NCI-H2107 treated with DMSO at 0.1 percent for 48 hours (cell line): Measurements from ENCODE around the gene LAD1.
A peak's percentile ranks its signal among the peaks of the same experiment; 100 is the strongest.

Experiments
- DNase-seq: peaks from one replicate; lab custom pipeline; 2025; ENCODE audit not compliant: unreplicated experiment; lab: John Stamatoyannopoulos, UW

LAD1 gene, protein sequence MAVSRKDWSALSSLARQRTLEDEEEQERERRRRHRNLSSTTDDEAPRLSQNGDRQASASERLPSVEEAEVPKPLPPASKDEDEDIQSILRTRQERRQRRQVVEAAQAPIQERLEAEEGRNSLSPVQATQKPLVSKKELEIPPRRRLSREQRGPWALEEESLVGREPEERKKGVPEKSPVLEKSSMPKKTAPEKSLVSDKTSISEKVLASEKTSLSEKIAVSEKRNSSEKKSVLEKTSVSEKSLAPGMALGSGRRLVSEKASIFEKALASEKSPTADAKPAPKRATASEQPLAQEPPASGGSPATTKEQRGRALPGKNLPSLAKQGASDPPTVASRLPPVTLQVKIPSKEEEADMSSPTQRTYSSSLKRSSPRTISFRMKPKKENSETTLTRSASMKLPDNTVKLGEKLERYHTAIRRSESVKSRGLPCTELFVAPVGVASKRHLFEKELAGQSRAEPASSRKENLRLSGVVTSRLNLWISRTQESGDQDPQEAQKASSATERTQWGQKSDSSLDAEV

GRCh38 chr1:201399018-201399351, at the start of gene LAD1:
TSS of gene LAD1 (minus strand) at chr1:201399324. CDS start at chr1:201399306, 18 bp downstream.
- no peak for DNase-seq

- peak; percentile 48 for DNase-seq
These were observed 49.1 kb upstream of the LAD1 start for GRCh38 chr1:201447903-201448871.

- DNase-seq, result no peak
These were observed 46.2 kb upstream of the LAD1 start for GRCh38 chr1:201445310-201445709.

DNA sequence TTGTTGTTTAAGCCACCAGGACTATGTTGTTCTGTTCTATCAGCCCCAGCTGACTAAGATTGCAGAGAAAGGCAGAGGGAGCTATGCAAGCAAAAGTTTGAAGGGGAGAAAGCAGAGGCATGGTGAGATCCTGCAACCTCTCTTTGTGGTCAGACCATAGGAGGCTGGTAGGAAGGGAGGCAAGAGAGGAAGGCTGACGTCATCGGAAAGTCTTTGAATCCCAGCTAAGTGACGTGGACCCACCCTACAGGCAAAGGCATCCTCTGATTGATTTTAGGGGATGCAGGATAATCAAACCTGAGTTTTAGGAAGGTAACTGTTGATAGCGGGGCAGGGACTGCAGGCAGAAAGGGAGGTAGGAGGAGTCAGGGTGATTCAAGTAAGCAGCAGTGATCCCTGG, 45.7 kb upstream of the LAD1 start:
- DNase-seq, result no peak

DNA sequence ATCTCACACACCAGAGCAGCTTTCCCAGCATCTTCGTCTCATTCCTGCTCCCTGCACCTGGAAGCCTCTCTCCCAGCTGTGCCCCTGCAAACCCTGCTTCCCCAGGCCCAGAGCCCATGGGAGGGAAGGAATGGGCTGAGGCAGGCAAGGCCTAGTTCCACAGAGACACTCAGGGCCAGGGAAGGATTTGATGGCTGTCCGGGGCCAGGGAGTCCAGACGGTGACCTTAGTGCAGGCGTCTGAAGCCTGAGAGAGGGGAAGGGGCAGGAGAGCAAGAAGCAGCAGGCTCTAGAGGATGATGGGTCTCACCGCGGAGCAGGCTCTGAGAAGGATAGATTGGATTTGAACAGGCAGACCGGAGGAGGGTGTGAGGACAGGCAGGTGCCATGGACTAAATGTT, 44.6 kb upstream of the LAD1 start:
- DNase-seq, result no peak

GRCh38 chr1:201436969-201437368, 37.8 kb upstream of the LAD1 start:
- no peak for DNase-seq

GRCh38 chr1:201436393-201436792, 37.3 kb upstream of the LAD1 start:
- no peak for DNase-seq

DNA sequence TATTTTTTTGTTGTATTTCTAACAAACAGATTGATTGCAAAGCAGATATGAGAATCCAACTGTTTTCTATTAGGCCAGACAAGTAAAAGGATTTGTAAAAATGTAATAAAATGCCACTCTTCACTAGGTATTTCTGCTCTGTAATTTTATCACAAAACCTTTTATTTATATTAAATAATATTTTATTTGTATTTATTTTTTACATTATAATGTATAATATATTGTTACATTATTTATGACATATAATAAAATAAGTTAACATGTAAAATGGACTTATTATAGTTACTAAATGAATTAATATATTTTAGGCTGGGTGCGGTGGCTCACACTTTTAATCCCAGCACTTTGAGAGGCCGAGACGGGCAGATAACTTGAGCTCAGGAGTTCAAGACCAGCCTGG, 35.1 kb upstream of the LAD1 start:
- DNase-seq, result no peak

DNA sequence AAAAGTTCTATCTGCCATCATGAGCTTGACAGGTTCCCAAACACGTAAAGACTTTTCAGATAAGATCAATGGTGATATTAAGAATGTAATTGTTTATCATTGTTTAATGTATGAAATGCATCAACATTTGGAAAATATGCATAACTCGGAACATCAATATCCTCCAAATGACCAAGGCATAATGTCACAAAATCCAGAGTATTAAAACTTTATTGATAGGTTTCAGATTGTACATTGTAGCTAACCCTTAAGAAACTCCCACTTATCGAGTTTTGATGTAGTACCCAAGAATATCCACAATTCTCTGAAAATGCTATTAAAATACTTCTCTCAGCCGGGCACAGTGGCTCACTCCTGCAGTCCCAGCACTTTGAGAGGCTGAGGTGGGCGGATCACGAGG, 34.5 kb upstream of the LAD1 start:
- no peak for DNase-seq

DNA sequence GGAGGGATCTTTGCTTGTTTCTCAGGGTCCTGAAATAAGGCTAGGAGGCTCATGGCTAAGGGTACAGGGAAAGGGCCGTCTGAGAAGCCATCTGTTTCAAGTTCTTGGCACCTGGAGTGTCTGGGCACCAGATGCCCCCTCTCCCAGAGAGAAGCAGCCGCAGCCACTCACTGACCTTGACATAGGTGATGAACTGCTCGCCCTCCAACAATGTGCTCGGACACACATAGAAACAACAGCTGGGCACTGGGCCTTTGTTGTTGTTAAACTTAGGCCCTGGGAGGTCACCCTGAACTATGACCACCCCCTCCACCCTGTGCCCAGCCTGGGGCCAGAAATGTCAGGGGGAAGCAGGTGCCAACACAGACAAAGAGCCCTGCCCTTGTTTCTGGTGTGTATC, 31.7 kb upstream of the LAD1 start:
- DNase-seq, result no peak

DNA sequence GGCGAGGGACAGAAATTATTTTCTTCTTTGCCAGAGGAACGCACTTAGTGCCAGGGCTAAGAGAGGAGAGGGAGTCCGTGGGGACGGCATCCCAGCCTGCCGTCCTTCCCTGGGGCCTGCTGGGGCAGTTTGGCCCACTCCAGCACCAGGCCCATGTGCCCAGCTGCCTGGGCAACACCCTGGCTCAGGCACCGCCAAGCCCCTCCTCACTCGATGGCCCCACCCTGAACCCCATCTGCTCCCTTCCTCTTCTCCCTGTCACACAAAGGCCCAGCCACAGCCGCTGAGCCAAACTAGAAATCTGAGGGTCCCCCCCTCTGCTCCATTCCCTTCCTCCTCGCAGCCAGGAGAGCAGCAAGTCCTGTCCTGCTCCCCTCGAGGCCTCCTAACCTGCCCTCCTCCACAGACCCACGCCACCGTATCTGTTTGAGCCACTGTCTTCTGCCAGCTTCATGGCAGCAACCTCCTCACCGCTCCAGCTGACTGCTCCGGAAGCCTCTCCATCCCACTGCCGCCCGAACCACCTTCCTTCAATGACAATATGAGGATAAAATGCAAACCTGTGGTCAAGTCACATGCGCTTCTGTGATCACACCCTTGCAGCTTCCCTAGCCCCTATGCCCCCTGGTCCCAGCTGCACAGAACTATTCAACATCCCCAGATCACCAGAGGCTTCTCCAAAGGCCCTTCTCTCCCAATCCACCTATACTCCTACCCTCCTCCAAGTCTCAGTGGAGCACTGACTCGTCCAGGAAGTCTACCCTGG, 30.8 kb upstream of the LAD1 start:
- DNase-seq, result no peak

GRCh38 chr1:201427963-201428362, 28.8 kb upstream of the LAD1 start:
- no peak for DNase-seq

DNA sequence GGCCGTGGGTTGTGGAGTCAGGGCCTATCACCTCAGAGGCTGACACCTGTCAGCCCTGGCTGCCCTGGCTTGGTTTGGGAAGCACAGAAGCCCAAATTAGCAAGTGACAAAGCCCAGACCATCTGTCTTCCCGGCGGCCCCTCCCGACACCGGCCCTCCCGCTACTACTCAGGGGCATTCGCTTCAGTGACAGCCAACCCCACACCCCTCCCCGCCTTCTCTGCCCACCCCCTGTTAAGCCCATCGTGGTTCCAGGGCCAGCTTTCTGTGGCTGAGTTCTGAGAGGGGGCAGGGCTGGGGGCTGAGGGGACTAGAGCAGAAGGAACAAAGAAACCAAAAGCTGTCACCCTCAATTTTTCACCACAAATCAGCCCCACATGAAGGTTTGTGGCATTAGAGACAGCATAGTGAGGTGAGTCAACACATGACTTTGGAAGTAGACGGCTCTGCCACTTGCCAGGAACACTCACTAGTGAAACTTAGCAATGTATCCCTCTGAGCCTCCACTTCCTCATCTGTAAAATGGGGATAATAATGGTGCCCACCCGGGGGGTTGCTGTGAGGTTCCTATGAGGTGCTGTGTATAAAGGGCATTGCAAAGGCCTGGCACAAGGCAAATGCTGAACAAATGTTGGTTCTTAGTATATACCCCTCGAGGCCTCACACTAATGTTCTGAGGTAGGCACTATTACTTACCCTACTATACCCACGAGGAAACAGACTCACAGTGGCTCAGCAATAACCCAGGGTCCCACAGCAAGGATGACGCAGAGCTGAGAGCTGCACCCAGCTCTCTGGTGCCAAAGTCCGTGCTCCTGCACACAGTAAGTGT, 27.6 kb upstream of the LAD1 start:
- DNase-seq, result peak; percentile 15

DNA sequence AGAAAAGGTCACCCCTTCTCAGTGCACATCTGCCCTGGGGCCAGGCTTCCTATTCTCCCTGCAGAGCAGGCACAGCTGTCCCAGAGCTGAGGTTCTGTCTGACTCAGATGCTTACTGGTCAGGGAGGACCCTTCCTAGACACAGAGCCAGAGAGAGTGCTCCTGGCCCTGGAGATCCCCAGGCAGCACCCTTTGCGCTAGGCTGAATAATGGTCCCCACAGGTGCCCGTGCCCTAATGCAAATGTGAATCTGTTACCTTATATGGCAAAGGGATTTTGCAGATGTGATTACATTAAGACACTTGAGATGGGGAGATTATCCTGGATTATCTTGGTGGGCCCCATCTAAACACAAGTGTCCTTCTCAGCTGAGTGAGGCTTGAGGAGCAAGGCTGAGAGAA, 25.0 kb upstream of the LAD1 start:
- no peak for DNase-seq

DNA sequence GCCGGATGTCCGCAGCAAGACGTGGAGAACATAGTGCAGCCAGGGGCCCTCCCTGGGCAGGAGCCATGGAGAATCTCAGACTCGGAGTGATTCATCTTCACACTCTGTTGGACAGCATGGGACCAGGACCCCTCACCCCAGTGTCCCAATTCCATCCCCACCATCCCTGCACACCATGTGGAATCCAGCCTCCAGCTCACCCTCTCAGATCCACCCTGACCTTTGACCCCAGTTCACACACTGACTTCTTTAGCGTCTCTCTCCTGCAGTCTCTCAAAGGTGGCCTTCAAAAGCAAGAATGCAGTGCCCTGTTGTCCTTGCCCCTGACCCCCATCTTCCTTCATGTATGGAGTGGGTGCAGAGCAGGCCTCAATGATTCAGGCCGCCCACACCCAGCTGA, 24.5 kb upstream of the LAD1 start:
- no peak for DNase-seq

- DNase-seq, result peak; percentile 41
These were observed 23.4 kb upstream of the LAD1 start for GRCh38 chr1:201422436-201423030.

DNA sequence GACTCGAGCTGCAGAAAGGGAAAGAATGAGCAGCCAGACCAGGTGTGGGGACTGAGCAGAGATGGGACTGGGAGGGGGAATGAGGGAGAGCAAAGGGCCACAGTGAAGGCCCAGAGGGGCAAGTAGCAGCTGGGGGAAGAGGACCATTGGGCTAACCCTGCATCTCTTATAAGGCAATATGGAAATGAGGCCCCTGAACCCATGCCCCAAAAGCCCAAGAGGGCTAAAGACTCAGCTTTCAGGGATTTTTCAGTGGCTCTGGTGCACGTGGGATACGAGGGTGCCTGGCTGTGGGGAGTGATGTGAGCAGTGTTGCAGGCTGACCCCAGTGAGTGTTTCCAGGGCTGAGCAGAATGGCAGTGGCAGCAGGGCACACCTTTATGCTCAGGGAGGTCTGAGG, 22.9 kb upstream of the LAD1 start:
- DNase-seq, result peak; percentile 40

GRCh38 chr1:201421041-201421440, 21.9 kb upstream of the LAD1 start:
- no peak for DNase-seq

DNA sequence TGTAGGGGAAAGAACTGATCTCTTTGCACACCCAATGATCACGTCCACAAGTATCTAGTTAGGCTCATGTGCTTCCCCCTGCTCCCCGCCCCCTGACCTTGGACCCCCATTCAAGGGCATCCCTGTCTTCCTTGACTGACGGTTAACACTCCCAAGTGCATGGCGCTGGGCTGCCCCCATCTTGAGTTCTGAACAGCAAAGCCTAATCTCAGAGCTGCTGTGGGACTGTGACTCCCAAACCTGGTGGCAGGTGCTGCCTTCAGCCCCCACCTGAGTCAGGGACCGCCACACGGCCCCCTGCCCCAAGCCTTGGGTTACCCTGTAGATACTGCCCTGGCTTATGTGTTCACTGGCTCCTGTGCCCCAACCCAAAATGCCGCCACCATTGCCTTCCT, 21.5 kb upstream of the LAD1 start:
- no peak for DNase-seq
